Loucy (cell line): ENCODE data around the gene OR1E2.

Experiments used
- EZH2phosphoT487 ChIP-seq: fragments of 200-600 bp; IDR thresholded peaks from 2 replicates; pipeline ENCODE4 v1.6.1; 2018; ENCODE audit warnings: antibody characterized with exemption, mild to moderate bottlenecking, moderate library complexity, borderline replicate concordance
- TF ChIP-seq, protein P1 (sequence below): fragments of 200-600 bp; sonication (generic); conservative IDR thresholded peaks from 2 replicates; pipeline ENCODE4 v1.5.1; 2014; ENCODE audit warnings: mild to moderate bottlenecking, antibody characterized with exemption, low read length

DNA sequence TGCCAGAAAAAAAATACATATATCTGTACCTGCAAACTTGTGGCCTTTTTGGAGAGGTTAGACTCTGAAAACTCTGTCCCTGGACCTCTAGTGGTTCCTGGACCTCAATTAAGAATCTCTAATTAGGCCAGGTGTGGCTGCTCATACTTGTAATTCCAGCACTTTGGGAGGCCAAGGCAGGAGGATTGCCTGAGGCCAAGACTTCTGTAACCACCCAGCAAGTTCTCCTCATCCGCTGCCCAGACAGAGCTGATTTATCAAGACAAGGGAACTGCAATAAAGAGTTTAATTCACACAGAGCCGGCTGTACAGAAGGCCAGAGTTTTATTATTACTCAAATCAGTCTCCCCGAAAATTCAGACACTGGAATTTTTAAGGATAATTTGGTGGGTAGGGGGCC, 46.3 kb upstream of the OR1E2 start:
- no peak for TF ChIP-seq EZH2phosphoT487
- TF ChIP-seq, protein P1, sequence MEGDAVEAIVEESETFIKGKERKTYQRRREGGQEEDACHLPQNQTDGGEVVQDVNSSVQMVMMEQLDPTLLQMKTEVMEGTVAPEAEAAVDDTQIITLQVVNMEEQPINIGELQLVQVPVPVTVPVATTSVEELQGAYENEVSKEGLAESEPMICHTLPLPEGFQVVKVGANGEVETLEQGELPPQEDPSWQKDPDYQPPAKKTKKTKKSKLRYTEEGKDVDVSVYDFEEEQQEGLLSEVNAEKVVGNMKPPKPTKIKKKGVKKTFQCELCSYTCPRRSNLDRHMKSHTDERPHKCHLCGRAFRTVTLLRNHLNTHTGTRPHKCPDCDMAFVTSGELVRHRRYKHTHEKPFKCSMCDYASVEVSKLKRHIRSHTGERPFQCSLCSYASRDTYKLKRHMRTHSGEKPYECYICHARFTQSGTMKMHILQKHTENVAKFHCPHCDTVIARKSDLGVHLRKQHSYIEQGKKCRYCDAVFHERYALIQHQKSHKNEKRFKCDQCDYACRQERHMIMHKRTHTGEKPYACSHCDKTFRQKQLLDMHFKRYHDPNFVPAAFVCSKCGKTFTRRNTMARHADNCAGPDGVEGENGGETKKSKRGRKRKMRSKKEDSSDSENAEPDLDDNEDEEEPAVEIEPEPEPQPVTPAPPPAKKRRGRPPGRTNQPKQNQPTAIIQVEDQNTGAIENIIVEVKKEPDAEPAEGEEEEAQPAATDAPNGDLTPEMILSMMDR = no peak
